Thyroid gland (tissue), 4 donors: ENCODE results near the gene KISS1R.

Experiments used
- POLR2A ChIP-seq, 2 donors: fragments of 450-650 bp; IDR thresholded peaks; one replicate each; pipeline ENCODE4 v1.6.1; 2017; ENCODE audit warnings: antibody characterized with exemption in 2 of 2, mild to moderate bottlenecking in 2 of 2, moderate library complexity in 1 of 2
- TF ChIP-seq, protein P1 (sequence below), 6 experiments: fragments of 200-600 bp in 3 of 6; fragments of 450-650 bp in 3 of 6; sonication (generic) in 3 of 6; IDR thresholded peaks; one replicate each; pipeline ENCODE4 v1.5.1; 2016 to 2019; ENCODE audit warnings: antibody characterized with exemption in 6 of 6, mild to moderate bottlenecking in 2 of 6, inconsistent platforms in 1 of 6, moderate library complexity in 1 of 6

DNA sequence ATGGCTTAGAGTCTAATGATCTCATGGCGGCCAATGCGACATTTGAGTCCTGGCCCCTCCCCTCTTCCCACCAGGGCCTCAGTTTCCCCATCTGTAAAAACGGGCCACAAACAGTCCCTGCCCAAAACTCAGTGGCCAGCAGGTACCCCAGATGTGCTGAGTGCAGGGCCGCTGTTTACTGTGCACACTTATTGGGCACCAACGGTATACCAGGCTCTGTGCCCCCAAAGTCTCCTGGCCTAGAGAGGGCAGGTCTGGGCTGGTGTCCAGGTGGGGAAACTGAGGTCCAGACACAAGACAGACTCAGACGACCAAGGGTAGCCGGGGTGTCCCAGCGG is 43.4 kb downstream of the KISS1R start:
- TF ChIP-seq, protein P1, sequence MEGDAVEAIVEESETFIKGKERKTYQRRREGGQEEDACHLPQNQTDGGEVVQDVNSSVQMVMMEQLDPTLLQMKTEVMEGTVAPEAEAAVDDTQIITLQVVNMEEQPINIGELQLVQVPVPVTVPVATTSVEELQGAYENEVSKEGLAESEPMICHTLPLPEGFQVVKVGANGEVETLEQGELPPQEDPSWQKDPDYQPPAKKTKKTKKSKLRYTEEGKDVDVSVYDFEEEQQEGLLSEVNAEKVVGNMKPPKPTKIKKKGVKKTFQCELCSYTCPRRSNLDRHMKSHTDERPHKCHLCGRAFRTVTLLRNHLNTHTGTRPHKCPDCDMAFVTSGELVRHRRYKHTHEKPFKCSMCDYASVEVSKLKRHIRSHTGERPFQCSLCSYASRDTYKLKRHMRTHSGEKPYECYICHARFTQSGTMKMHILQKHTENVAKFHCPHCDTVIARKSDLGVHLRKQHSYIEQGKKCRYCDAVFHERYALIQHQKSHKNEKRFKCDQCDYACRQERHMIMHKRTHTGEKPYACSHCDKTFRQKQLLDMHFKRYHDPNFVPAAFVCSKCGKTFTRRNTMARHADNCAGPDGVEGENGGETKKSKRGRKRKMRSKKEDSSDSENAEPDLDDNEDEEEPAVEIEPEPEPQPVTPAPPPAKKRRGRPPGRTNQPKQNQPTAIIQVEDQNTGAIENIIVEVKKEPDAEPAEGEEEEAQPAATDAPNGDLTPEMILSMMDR (IDR thresholded peaks at IDR 0.05) = no peak
- TF ChIP-seq POLR2A (IDR thresholded peaks at IDR 0.05) = no peak
